Body of pancreas (tissue), 4 donors: ENCODE measurements around the gene CAMK2D. TPM values are rescaled to one million over a fixed set of nuclear protein-coding genes. Genes with fewer than 3 reads are reported as not detected.

Source experiments
- ATAC-seq: fragments of 150-250 bp; one replicate; pipeline ENCODE4 v1.9.1; 2016
- DNase-seq, 4 donors: peaks; one replicate each; pipeline ENCODE4 v3.0.0-alpha.2; 2019
- H3K27ac ChIP-seq, 4 donors: fragments of 200-600 bp; sonication (generic); 1 replicate in 3 of 4; 2 replicates in 1 of 4; pipeline versions ENCODE4 v1.5.1 to v1.6.1; 2016 to 2019; ENCODE audit warnings: mild to moderate bottlenecking in 1 of 4, mixed read lengths in 1 of 4, moderate library complexity in 1 of 4
- H3K27me3 ChIP-seq, 2 donors: fragments of 200-600 bp; sonication (generic); one replicate each; pipeline ENCODE4 v1.6.0; 2016; ENCODE audit warnings: mild to moderate bottlenecking in 1 of 2
- H3K36me3 ChIP-seq, 2 donors: fragments of 200-600 bp; sonication (generic); replicated peaks in 1 of 2; 2 replicates each; pipeline ENCODE4 v1.5.1; 2016; ENCODE audit warnings: low read depth in 2 of 2; ENCODE audit not compliant: insufficient read depth in 1 of 2
- H3K4me1 ChIP-seq: fragments of 200-600 bp; sonication (generic); one replicate; pipeline ENCODE4 v1.6.0; 2016
- H3K4me3 ChIP-seq, 2 donors: fragments of 200-600 bp; sonication (generic); 1 replicate in 1 of 2; 2 replicates in 1 of 2; pipeline ENCODE4 v1.5.1; 2016 to 2019
- H3K9me3 ChIP-seq, 3 donors: fragments of 200-600 bp; sonication (generic); 1 replicate in 2 of 3; 2 replicates in 1 of 3; pipeline ENCODE4 v1.5.1; 2016
- CTCF ChIP-seq, 7 experiments: fragments of 450-650 bp in 4 of 7; fragments of 200-600 bp in 3 of 7; sonication (generic) in 3 of 7; IDR thresholded peaks; one replicate each; pipeline ENCODE4 v1.5.1; 2016 to 2019; ENCODE audit warnings: antibody characterized with exemption in 7 of 7
- POLR2A ChIP-seq, 3 donors: fragments of 450-650 bp; IDR thresholded peaks; one replicate each; pipeline ENCODE4 v1.6.1; 2016; ENCODE audit warnings: antibody characterized with exemption in 3 of 3, mild to moderate bottlenecking in 2 of 3
- WGBS, 2 donors: methylation state at CpG; one replicate each; pipeline ENCODE4 v1.1.5; 2017; 5-methylcytosine and 5-hydroxymethylcytosine counted together
- intact Hi-C: fragments of 100-400 bp; cut with DNase I; formaldehyde crosslinking; loops from one replicate; pipeline ENCODE4 v1.15.1; 2023
- total RNA-seq, 2 donors: library from RNA; depleted of rRNA; stranded (reverse); fragments of >200 nt; gene quantifications; one replicate each; pipeline ENCODE4 v1.1.0, GENCODE V29; 2016

CAMK2D gene
- total RNA-seq, 2 donors from 2014 or later = 25.7 to 29.3 TPM

DNA sequence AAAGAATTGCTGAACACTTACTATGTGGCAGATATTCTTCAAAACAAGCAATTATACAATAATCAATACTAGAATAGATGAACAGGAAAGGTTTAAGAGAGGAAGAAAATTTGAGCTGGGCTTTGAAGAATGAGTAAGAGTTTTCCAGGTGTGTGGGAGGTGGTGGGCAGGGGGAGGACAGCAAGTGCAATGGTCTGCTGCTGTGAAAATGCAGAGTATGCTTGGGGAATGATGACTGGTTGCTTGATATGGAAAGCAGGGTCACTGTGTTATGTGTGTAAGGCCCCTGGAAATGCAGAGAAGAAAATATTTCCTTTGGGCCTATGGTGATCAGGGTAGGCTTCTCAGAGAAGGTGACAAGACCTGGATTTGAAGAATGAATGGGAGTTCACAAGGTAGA, 300.3 kb downstream of the CAMK2D start:
- TF ChIP-seq CTCF (IDR thresholded peaks at IDR 0.05) (no peak), POLR2A (IDR thresholded peaks at IDR 0.05) (no peak)
- intact Hi-C loops = no loop called here
- Histone ChIP-seq H3K4me3 (no peak overlapping the region), H3K36me3 (no peaks in the 10 kb centered on the region), H3K4me1 (no peaks in the 10 kb centered on the region), H3K27me3 (no peaks in the 10 kb centered on the region), H3K27ac (no peak overlapping the region), H3K9me3 (no peaks in the 10 kb centered on the region)
- ATAC-seq (no peak), DNase-seq (no peak)

DNA sequence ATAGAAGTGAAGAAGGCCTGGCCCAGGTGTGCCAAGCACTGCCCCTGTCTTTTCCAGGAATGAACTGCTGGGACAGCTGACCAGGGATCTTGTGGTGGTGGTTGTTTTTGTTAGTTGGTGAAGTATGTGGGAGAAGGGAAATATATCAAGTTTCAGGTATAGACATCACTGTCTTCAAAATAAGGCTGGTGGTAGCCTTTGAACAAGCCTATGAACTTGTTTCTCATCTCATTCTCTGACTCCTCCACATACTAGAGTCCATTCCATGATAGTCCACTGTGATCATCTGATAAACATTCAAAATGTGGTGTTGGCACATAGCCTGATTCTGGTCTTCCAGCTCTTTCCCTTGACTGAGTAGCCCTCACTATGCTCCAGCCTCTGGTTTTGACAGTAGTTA, 303.7 kb downstream of the CAMK2D start:
- Histone ChIP-seq H3K27ac (no peak overlapping the region), H3K9me3 (no peaks in the 10 kb centered on the region), H3K27me3 (no peaks in the 10 kb centered on the region), H3K36me3 (no peaks in the 10 kb centered on the region), H3K4me1 (no peaks in the 10 kb centered on the region), H3K4me3 (no peak overlapping the region)
- TF ChIP-seq POLR2A (IDR thresholded peaks at IDR 0.05) (no peak), CTCF (IDR thresholded peaks at IDR 0.05) (no peak)
- intact Hi-C loops = no loop called here
- no peak for DNase-seq
- ATAC-seq = no peak

DNA sequence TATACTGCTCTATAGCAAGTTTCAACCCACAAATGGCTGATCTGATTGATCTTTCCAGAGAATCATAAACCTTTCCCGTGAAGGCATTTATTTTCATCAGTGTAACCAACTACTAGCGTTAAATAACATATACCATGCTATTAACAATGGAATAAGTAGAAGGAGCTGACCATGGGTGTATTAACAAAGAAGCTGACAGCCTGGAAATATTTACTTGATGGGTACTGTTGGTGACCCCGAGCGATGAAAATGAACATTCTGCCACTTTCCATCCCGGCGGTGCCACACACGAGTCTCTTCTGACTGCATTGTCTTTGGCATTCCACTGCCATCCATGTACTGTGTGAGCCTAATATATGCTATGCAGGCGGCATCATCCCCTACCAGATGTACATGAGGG, 304.4 kb downstream of the CAMK2D start:
- DNase-seq = no peak
- Histone ChIP-seq H3K36me3 (no peaks in the 10 kb centered on the region), H3K27ac (no peak overlapping the region), H3K9me3 (no peaks in the 10 kb centered on the region), H3K27me3 (no peaks in the 10 kb centered on the region), H3K4me3 (no peak overlapping the region), H3K4me1 (no peaks in the 10 kb centered on the region)
- 95 to 96% methylated on average over 8 of the region's 8 CpGs for WGBS, 2 donors
- intact Hi-C loops = no loop called here
- ATAC-seq = no peak
- no peak for TF ChIP-seq CTCF (IDR thresholded peaks at IDR 0.05)
- TF ChIP-seq POLR2A (IDR thresholded peaks at IDR 0.05) = no peak

DNA sequence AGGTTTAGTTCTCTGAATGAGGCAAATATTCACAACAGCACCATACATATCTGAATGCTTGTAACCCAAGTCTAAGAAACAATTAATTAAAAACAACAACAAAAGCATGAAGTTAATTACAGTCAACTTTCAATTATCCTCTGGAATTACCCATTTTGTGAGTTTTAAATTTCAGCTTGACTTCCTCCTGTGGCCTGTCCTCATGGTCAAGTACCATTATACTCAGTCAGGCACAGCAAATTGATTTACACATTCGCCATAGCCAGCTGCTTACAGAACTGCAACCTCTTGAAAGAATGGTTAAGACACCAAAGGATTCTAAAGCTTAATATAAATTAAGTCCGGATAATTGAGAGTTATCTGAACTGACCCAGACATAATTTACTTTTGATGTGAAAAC, 306.5 kb downstream of the CAMK2D start:
- TF ChIP-seq POLR2A (IDR thresholded peaks at IDR 0.05) (no peak), CTCF (IDR thresholded peaks at IDR 0.05) (no peak)
- Histone ChIP-seq H3K4me1 (no peaks in the 10 kb centered on the region), H3K27me3 (no peaks in the 10 kb centered on the region), H3K9me3 (no peaks in the 10 kb centered on the region), H3K27ac (no peak overlapping the region), H3K36me3 (no peaks in the 10 kb centered on the region), H3K4me3 (no peak overlapping the region)
- intact Hi-C loops = no loop called here
- WGBS, 2 donors = 81 to 89% methylated on average over 2 of the region's 2 CpGs
- DNase-seq (no peak), ATAC-seq (no peak)

DNA sequence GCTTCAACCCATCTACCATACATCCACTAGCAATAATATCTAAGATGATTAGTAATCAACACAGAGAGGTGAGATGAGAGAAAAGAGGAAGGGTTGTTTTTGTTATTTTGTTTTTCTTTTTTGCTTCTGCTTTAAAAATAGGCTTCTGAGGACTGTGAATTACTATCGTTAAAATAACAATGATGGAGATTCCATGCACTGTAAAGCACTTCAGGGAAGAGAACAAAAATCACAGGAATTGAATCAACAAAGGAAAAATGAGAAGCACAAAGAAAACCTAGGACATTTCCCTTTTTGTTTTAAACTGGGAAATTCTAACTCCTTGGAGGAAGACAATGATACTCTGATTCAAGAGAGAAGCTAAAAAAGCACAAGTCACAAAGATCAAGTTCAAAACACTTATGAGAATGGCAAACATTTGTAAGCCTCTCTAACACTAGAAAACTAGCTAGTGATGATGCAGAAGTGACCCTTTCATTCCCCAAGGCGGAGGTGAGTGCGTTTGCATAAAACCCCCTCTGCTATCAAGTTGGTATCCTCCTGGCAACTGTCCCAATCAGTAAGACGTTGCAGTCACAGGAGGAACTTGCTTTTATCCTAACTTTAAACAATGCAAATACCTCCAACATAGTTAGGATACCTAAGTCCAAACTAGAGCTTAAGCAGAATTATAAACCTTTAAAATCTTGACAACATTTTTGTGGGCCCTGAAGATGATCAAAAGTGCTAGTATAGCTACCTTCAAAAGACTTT, 308.5 kb downstream of the CAMK2D start:
- no peaks in the 10 kb centered on the region for H3K4me1 ChIP-seq
- no peaks in the 10 kb centered on the region for H3K36me3 ChIP-seq
- no peak for ATAC-seq
- TF ChIP-seq POLR2A (IDR thresholded peaks at IDR 0.05) (no peak), CTCF (IDR thresholded peaks at IDR 0.05) (no peak)
- no peak for DNase-seq
- intact Hi-C loops = no loop called here
- H3K4me3 ChIP-seq = no peak overlapping the region
- 54 to 61% methylated on average over 4 of the region's 4 CpGs for WGBS, 2 donors
- H3K27ac ChIP-seq = no peak overlapping the region
- no peaks in the 10 kb centered on the region for H3K9me3 ChIP-seq
- no peaks in the 10 kb centered on the region for H3K27me3 ChIP-seq
